Cerebellar cortex (tissue), 1 donor: Measurements from ENCODE around the gene KLK4.

Experiments
- DNase-seq: peaks from one replicate; pipeline ENCODE4 v3.0.0-alpha.2; 2015; ENCODE audit warnings: low spot score

Gene KLK4

GRCh38 chr19:50878851-50879250 is 32.3 kb downstream of the KLK4 start:
- DNase-seq = no peak

- no peak for DNase-seq
Observed at GRCh38 chr19:50877338-50877737, 33.9 kb downstream of the KLK4 start.

DNA sequence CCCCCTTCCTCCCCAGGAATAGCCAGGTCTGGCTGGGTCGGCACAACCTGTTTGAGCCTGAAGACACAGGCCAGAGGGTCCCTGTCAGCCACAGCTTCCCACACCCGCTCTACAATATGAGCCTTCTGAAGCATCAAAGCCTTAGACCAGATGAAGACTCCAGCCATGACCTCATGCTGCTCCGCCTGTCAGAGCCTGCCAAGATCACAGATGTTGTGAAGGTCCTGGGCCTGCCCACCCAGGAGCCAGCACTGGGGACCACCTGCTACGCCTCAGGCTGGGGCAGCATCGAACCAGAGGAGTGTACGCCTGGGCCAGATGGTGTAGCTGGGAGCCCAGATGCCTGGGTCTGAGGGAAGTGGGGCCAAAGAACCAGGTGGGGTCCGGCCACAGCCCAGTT is 34.7 kb downstream of the KLK4 start:
- no peak for DNase-seq

- no peak for DNase-seq
Observed at GRCh38 chr19:50875795-50876422, 35.3 kb downstream of the KLK4 start.

DNA sequence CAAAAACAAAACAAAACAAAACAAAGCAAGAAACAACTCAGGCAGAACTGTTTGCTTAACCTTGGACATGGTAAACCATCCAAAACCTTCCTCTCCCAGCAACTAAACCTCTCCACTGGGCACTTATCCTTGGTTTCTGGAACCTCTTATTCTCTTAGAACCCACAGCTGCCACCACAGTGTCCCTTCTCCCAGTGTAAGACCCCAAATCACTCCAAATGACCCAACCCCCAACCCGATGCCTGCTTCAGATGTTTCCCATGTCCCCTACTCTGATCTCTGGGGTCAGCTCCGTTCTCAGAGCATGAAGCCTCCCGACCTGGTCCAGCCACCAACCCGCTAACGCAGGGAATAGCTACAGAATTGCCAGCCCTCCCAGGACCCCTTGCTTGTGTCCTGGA is 37.0 kb downstream of the KLK4 start:
- DNase-seq = no peak

GRCh38 chr19:50873056-50873455 is 38.1 kb downstream of the KLK4 start, which contains the start of gene KLK2:
KLK2 (plus strand) TSS chr19:50873439; CDS start chr19:50873474, 35 bp downstream.
- DNase-seq = no peak

GRCh38 chr19:50870417-50871089 is 40.6 kb downstream of the KLK4 start:
- DNase-seq = no peak

DNA sequence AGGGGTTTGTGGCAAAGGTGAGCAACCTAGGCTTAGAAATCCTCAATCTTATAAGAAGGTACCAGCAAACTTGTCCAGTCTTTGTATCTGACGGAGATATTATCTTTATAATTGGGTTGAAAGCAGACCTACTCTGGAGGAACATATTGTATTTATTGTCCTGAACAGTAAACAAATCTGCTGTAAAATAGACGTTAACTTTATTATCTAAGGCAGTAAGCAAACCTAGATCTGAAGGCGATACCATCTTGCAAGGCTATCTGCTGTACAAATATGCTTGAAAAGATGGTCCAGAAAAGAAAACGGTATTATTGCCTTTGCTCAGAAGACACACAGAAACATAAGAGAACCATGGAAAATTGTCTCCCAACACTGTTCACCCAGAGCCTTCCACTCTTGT is 41.7 kb downstream of the KLK4 start:
- no peak for DNase-seq

GRCh38 chr19:50861496-50862286 is 49.5 kb downstream of the KLK4 start:
- DNase-seq = no peak

GRCh38 chr19:50861010-50861409 is 50.2 kb downstream of the KLK4 start:
- no peak for DNase-seq

- no peak for DNase-seq
Observed at GRCh38 chr19:50859849-50860248, 51.3 kb downstream of the KLK4 start.

DNA sequence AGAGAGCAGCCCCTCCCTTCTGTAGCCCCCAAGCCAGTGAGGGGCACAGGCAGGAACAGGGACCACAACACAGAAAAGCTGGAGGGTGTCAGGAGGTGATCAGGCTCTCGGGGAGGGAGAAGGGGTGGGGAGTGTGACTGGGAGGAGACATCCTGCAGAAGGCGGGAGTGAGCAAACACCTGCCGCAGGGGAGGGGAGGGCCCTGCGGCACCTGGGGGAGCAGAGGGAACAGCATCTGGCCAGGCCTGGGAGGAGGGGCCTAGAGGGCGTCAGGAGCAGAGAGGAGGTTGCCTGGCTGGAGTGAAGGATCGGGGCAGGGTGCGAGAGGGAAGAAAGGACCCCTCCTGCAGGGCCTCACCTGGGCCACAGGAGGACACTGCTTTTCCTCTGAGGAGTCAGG is 52.3 kb downstream of the KLK4 start:
- no peak for DNase-seq

- no peak for DNase-seq
Observed at GRCh38 chr19:50857366-50857765, 53.8 kb downstream of the KLK4 start.
